Measurements from ENCODE around the gene PCED1B. TPM values are rescaled to one million over a fixed set of nuclear protein-coding genes. Genes with fewer than 3 reads are reported as not detected.

PCED1B gene
- total and polyA plus RNA-seq, 4 donors: 2.2 to 8.2 (median 3.8) TPM

DNA sequence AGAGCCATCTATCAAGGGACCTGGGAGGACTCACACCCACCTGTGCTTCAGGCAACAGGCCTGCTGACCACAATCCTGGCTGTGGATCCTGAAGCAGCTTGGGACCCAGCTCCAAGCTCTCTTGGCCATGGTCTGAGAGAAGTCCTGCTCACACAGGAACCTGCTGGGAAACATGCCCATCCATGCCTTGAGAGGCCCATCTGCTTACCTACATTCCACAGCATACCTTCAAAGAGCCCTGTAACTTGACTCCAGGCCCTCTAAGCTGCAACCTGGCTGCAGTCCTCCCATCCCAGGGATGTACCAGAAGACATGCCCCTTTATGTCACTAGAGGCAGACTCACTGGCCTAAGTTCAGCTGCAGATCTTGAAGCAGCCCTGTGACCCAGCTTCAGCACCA, 62.0 kb downstream of the PCED1B start:
- H3K9ac ChIP-seq (ENCODE audit: insufficient read depth in 1 of 2, low read length in 2 of 2): no peak overlapping the region
- TF ChIP-seq, protein P1, sequence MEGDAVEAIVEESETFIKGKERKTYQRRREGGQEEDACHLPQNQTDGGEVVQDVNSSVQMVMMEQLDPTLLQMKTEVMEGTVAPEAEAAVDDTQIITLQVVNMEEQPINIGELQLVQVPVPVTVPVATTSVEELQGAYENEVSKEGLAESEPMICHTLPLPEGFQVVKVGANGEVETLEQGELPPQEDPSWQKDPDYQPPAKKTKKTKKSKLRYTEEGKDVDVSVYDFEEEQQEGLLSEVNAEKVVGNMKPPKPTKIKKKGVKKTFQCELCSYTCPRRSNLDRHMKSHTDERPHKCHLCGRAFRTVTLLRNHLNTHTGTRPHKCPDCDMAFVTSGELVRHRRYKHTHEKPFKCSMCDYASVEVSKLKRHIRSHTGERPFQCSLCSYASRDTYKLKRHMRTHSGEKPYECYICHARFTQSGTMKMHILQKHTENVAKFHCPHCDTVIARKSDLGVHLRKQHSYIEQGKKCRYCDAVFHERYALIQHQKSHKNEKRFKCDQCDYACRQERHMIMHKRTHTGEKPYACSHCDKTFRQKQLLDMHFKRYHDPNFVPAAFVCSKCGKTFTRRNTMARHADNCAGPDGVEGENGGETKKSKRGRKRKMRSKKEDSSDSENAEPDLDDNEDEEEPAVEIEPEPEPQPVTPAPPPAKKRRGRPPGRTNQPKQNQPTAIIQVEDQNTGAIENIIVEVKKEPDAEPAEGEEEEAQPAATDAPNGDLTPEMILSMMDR (IDR thresholded peaks at IDR 0.05; ENCODE audit: control extremely low read depth, extremely low read depth): no peak
- H3K36me3 ChIP-seq (ENCODE audit: control insufficient read depth in 4 of 4, insufficient read depth in 4 of 4, low read length in 4 of 4): no peaks in the 10 kb centered on the region
- no peaks in the 10 kb centered on the region for H3K4me1 ChIP-seq (ENCODE audit: control insufficient read depth in 5 of 5, insufficient read depth in 5 of 5, low read length in 5 of 5)
- H3K27ac ChIP-seq (ENCODE audit: low read depth in 1 of 2, low read length in 1 of 2): no peak overlapping the region
- H3K27me3 ChIP-seq (ENCODE audit: control insufficient read depth in 3 of 3, insufficient read depth in 3 of 3, low read length in 2 of 3): no peaks in the 10 kb centered on the region
- no peak for ATAC-seq (ENCODE audit: insufficient read depth, low FRiP score)
- H3K9me3 ChIP-seq (ENCODE audit: control insufficient read depth in 4 of 4, insufficient read depth in 3 of 4, low read length in 3 of 4): peaks cover 0 to 5% (median 1%) of the 10 kb centered on the region in 4 donors
- DNase-seq: no peak
- no peak overlapping the region for H3K4me3 ChIP-seq

DNA sequence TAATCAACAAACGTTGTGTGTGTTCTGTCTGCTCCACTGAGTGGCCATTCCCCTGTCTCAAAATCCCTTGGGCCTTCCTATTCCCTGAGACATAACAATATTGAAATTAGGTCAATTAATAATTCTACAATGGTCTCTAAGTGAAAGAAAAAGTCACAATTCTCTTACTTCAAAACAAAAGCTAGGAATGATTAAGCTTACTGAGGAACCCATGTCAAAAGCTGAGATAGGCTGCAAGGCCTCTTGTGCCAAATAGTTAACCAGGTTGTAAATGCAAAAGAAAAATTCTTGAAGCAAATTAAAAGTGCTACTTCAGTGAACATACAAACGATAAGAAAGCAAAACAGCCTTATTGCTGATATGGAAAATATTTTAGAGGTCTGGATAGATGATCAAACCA, 65.3 kb downstream of the PCED1B start:
- DNase-seq: no peak
- TF ChIP-seq, protein P1 (IDR thresholded peaks at IDR 0.05; ENCODE audit: control extremely low read depth, extremely low read depth): no peak
- Histone ChIP-seq H3K27ac (ENCODE audit: low read depth in 1 of 2, low read length in 1 of 2) (no peak overlapping the region), H3K27me3 (ENCODE audit: control insufficient read depth in 3 of 3, insufficient read depth in 3 of 3, low read length in 2 of 3) (no peaks in the 10 kb centered on the region), H3K9me3 (ENCODE audit: control insufficient read depth in 4 of 4, insufficient read depth in 3 of 4, low read length in 3 of 4) (peaks cover 0 to 3% (median 1%) of the 10 kb centered on the region in 4 donors), H3K4me3 (no peak overlapping the region), H3K9ac (ENCODE audit: insufficient read depth in 1 of 2, low read length in 2 of 2) (no peak overlapping the region), H3K4me1 (ENCODE audit: control insufficient read depth in 5 of 5, insufficient read depth in 5 of 5, low read length in 5 of 5) (no peaks in the 10 kb centered on the region), H3K36me3 (ENCODE audit: control insufficient read depth in 4 of 4, insufficient read depth in 4 of 4, low read length in 4 of 4) (no peaks in the 10 kb centered on the region)
- ATAC-seq (ENCODE audit: insufficient read depth, low FRiP score): no peak
- 65 to 78% methylated on average over 2 of the region's 2 CpGs for WGBS, 2 donors

DNA sequence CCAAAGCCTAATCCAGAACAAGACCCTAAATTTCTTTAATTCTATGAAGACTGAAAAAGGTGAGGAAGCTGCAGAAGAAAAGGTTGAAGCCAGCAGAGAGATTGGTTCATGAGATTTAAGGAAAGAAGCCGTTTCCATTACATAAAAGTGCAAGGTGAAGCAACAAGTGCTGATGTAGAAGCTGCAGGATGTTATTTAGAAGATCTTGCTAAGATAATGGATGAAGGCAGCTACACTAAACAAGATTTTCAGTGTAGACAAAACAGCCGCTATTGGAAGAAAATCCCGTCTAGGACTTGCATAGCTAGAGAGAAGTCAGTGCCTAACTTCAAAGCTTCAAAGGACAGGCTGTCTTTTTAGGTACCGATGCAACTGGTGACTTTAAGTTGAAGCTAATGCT, 65.8 kb downstream of the PCED1B start:
- no peak for ATAC-seq (ENCODE audit: insufficient read depth, low FRiP score)
- TF ChIP-seq, protein P1 (IDR thresholded peaks at IDR 0.05; ENCODE audit: control extremely low read depth, extremely low read depth): no peak
- Histone ChIP-seq H3K27ac (ENCODE audit: low read depth in 1 of 2, low read length in 1 of 2) (no peak overlapping the region), H3K36me3 (ENCODE audit: control insufficient read depth in 4 of 4, insufficient read depth in 4 of 4, low read length in 4 of 4) (no peaks in the 10 kb centered on the region), H3K9ac (ENCODE audit: insufficient read depth in 1 of 2, low read length in 2 of 2) (no peak overlapping the region), H3K9me3 (ENCODE audit: control insufficient read depth in 4 of 4, insufficient read depth in 3 of 4, low read length in 3 of 4) (peaks cover 0 to 3% (median 1%) of the 10 kb centered on the region in 4 donors), H3K4me1 (ENCODE audit: control insufficient read depth in 5 of 5, insufficient read depth in 5 of 5, low read length in 5 of 5) (no peaks in the 10 kb centered on the region), H3K4me3 (no peak overlapping the region), H3K27me3 (ENCODE audit: control insufficient read depth in 3 of 3, insufficient read depth in 3 of 3, low read length in 2 of 3) (no peaks in the 10 kb centered on the region)
- no peak for DNase-seq
- WGBS, 2 donors: 81 to 84% methylated on average over 4 of the region's 4 CpGs

DNA sequence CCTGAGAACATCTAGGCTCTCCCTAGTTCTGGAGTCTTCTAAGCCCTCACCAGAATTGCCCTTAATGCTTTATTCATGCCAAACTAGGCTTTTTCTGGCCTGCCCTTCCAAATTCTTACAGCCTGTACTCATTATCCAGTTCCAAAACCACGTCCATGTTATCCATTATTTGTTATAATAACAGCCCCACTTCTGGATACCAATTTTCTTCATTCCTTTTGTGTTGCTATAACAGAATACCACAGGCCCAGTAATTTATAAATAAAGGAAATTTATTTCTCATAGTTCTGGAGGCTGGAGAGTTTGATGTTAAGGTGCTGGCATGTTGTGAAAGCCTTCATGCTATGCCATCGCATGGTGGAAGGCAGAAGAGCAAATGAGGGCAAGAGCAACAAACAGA, 68.3 kb downstream of the PCED1B start:
- Histone ChIP-seq H3K4me3 (no peak overlapping the region), H3K36me3 (ENCODE audit: control insufficient read depth in 4 of 4, insufficient read depth in 4 of 4, low read length in 4 of 4) (peaks cover 0 to 2% (median 0%) of the 10 kb centered on the region in 4 donors), H3K27ac (ENCODE audit: low read depth in 1 of 2, low read length in 1 of 2) (no peak overlapping the region), H3K9ac (ENCODE audit: insufficient read depth in 1 of 2, low read length in 2 of 2) (no peak overlapping the region), H3K4me1 (ENCODE audit: control insufficient read depth in 5 of 5, insufficient read depth in 5 of 5, low read length in 5 of 5) (peaks cover 0 to 2% (median 0%) of the 10 kb centered on the region in 5 donors), H3K9me3 (ENCODE audit: control insufficient read depth in 4 of 4, insufficient read depth in 3 of 4, low read length in 3 of 4) (peaks cover 0 to 3% (median 1%) of the 10 kb centered on the region in 4 donors), H3K27me3 (ENCODE audit: control insufficient read depth in 3 of 3, insufficient read depth in 3 of 3, low read length in 2 of 3) (no peaks in the 10 kb centered on the region)
- TF ChIP-seq, protein P1 (IDR thresholded peaks at IDR 0.05; ENCODE audit: control extremely low read depth, extremely low read depth): no peak
- no peak for DNase-seq
- ATAC-seq (ENCODE audit: insufficient read depth, low FRiP score): no peak
- WGBS, 2 donors: 89% methylated on average over 2 of the region's 2 CpGs

Data from lung (tissue), 12 donors.